DLD1 (cell line): ENCODE results near the gene JAML.
"Not testable (repeated sequence)": the region's sequence is repeated elsewhere in the genome, so short reads cannot be mapped to it uniquely, and the experiment has no call there.

Source experiments
- in situ Hi-C: cut with HindIII; loops from 2 replicates; pipeline ENCODE4 v1.10.0; 2017; ENCODE audit warnings: low sequenced_read_pairs

JAML gene

DNA sequence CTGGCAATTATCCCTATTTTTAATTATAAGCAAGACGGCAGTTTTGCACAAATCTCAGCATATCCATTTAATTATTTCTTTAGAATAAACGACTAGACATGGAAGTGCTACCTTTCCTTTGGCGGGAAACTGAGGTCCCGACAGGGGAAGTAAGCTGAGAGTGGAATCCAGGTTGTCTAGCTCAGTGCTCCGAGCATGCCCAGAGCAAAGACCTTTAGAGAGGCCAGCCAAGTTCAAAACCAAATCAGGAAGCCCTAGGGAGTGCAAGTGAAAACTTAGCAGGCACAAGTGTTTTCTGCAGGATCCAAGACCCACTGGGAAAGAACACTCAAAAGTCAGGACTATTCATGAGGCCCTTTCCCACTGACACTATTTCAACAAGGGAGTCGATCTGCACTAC, 25.7 kb downstream of the JAML start:
- in situ Hi-C loops, result no loop called here

DNA sequence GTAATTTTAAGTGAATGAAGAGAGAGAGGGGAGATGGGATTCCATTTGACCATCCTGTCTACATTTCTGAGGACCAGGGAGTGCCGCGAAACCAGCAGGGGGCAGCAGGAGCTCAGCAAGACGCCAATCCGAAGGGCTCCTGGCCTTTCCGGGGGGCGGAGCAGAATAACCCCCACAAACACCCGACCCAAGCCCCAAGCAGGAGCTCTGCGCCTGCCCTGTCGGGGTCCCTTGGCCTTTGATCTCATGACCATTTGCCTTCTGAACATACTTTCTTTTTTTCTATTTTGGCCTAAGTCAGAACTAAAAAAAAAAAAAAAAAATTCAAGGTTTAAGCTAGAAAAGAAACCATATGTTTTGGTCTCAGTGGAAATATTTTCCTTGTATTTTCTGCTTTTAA, 26.4 kb downstream of the JAML start:
- in situ Hi-C loops, result no loop called here

DNA sequence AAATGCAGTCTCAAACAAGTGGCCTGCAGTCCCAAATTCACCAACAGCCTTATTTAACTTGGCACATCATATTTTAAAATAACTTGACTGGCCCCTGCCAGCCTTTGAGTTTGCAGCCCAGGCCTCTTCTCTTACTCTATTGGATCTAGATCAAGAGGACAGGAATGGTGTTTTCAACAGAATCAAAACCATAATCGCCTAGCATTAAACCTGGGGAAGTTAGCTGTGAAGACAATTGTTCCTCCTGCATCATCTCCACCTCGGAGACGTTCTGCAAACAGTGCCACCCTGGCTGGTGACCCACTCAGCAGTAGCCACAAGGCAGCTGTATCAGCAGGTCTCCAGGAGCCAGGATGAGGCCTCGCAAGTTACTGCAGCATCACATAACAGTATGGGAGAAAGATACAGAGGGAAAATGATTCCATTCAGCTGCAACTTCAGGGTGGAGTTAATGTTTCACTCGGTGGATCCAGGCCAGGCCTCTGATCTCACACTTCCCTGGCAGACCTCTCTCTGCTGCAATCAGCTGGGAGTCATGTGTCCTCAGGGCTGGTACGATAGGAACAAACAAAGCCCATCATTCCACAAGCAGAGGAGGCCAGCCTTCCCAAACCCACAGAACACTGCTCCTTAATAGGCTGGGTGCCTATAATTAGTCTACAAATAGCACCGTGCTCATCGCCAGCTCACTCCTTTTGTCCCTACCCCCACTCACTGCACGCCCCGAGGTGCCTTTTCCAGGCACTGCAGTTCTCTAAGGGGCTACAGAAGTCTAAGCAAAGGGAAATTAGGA, 29.8 kb downstream of the JAML start:
- in situ Hi-C loops, result no loop called here

DNA sequence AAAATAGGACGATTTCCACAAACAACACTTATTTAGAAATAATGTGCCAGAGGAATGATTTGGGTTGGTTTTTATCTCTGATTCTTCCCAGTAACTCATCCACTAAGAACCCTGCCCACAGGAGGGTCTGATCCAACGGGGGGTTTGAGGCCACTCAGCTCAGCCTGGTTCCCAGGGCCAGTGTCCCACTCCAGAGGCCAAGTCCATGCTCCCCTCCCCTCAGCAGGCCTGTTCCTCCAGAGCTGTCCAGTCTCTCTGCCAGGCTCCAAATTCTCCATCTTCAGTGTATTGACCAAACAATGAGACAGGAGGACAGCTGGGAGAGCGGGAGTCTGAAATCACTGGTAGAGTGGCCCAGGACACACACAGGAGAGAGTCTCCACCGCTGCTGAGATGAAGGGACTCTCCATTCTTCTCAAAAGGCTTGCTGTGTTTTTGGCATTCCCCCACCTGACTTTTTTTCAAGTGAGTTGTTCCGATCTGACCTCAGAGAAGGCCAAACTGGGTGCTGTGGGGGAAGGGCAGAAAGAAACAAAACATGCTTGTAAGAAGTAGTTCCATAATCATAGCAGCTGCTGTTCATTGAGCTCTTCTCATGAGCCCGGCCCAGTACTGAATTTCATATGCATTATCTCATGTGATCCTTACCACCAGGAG, 30.8 kb downstream of the JAML start:
- in situ Hi-C loops, result no loop called here

DNA sequence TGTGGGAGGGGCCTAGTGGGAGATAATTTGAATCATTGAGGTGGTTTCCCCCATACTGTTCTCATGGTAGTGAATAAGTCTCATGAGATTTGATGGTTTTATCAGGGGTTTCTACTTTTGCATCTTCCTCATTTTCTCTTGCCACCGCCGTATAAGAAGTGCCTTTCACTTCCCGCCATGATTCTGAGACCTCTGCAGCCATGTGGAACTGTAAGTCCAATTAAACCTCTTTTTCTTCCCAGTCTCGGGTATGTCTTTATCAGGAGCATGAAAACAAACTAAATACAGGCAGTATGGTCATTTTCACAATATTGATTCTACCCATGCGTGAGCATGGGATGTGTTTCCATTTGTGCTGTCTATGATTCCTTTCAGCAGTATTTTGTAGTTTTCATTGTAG, 32.0 kb downstream of the JAML start:
- in situ Hi-C loops, result not testable (repeated sequence)

DNA sequence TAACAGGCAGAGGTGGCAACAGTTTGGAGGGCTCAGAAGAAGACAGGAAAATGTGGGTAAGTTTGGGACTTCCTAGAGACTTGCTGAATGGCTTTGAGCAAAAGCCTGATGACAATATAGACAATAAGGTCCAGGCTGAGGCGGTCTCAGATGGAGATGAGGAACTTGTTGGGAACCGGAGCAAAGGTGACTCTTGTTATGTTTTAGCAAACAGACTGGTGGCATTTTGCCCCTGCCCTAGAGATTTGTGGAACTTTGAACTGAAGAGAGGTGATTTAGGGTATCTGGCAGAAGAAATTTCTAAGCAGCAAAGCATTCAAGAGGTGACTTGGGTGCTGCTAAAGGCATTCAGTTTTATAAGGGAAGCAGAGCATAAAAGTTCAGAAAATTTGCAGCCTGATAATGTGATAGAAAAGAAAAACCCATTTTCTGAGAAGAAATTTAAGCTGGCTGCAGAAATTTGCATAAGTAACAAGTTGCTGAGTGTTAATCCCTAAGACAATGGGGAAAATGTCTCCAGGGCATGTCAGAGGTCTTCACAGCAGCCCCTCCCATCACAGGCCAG, 33.8 kb downstream of the JAML start:
- in situ Hi-C loops, result not testable (repeated sequence)

DNA sequence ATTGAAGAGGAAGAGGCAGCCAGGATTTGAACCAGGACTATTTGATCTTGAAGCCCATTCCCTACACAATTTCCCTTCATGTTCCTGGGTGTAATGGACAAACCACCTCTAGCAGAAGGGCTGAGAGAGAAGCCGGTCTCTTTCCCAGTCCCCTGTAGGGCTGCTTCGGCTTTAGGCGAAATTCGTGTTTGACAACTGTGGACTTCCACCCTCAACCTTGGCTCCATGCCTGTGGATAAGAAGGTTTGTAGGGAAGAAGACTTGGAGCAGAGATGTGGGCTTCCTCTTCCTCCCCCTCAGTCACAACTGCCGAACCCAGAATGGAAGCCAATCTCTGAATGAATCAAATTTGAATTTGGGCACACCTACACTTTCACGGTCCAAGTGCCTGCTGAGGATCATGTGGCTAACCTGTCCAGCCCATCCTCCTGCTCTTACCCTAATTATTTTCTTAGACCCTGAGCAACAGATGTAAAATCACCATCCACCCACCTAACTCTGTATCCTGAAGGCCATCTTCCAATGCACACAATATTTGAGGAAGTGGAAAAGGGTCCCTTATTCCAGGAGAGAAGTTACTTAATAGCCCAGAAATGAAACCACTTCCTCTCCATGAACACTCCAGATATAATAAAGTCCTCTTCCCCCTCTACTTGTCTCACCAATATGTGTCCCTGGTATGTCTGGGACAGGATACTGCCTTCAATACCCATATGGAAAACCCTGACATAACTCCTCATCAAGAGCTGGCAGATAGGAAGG, 38.3 kb downstream of the JAML start:
- in situ Hi-C loops, result no loop called here

DNA sequence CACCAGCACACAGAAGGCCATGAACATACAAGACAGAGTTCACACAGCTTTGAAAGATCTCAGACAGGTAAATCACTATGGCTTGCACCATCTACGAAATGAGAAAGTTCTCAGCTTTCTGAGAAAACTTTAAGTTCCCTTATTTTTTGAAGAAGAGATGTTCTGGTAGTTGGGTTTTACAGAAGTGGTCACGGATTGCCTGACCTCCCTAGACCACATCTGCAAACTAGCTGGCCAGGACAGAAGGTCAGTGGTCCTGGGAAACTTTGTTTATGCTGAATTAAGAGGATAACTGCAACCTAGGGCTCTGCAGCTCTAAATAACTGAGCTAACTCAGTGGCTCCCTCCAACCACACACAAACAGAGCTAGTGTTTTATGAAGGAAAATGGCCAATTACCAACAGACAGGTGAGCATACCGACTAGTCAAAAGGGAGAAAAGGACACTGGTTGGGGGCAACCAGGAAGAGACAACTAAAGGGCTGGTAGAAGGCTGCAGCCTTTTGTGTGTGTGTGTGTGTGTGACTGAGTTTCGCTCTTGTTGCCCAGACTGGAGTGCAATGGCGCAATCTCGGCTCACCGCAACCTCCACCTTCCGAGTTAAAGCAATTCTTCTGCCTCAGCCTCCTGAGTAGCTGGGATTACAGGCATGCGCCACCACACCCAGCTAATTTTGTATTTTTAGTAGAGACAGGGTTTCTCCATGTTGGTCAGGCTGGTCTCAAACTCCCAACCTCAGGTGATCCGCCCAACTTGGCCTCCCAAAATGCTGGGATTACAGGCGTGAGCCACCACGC, 39.8 kb downstream of the JAML start:
- in situ Hi-C loops, result no loop called here

DNA sequence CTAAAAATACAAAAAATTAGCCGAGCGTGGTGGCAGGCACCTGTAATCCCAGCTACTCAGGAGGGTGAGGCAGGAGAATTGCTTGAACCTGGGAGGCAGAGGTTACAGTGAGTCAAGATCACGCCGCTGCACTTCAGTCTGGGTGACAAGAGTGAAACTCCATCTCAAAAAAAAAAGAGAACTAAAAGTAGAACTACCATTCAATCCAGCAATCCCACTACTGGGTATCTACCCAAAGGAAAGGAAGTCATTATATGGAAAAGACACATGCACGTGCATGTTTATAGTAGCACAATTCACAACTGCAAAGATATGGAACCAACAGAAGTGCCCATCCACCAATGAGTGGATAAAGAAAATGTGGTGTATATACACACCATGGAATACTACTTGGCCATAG, 41.1 kb downstream of the JAML start:
- in situ Hi-C loops, result not testable (repeated sequence)

DNA sequence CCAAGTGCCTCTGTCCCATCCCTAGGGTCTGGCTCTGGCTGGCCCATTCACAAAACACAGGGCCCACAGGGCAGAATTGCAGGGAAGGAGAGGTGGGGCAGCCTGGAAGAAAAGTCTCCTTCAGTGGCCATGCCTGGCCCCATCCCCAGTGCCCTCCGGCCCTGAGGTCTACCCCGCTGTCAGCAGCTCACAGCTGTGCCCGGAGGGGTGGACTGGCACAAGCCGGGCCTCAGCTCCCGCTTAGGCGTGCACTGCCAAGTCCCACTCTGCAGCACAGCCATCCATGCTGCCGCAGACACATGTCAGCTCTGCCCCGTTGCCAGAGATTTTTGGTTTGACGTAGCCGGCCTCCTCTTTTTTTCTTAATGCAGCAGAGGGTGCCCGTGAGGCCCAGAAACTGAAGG, 44.5 kb downstream of the JAML start:
- in situ Hi-C loops, result no loop called here

DNA sequence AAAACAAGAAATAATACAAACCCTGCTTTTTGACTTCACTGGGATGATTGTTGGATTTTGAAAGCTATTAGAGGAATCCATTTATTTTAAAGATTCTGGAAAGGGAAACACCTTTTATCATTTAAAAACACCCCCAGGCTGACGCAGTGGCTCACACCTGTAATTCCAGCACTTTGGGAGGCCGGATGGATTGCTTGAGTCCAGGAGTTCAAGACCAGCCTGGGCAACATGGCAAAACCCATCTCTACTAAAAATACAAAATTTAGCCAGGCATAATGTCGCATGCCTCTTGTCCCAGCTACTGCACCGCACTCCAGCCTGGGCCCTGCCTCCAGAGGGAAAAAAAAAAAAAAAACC, 48.1 kb downstream of the JAML start:
- in situ Hi-C loops, result loop anchor here (10.0 kb wide), 1 partner anchor 108 kb away; no protein-coding TSS in a partner anchor

DNA sequence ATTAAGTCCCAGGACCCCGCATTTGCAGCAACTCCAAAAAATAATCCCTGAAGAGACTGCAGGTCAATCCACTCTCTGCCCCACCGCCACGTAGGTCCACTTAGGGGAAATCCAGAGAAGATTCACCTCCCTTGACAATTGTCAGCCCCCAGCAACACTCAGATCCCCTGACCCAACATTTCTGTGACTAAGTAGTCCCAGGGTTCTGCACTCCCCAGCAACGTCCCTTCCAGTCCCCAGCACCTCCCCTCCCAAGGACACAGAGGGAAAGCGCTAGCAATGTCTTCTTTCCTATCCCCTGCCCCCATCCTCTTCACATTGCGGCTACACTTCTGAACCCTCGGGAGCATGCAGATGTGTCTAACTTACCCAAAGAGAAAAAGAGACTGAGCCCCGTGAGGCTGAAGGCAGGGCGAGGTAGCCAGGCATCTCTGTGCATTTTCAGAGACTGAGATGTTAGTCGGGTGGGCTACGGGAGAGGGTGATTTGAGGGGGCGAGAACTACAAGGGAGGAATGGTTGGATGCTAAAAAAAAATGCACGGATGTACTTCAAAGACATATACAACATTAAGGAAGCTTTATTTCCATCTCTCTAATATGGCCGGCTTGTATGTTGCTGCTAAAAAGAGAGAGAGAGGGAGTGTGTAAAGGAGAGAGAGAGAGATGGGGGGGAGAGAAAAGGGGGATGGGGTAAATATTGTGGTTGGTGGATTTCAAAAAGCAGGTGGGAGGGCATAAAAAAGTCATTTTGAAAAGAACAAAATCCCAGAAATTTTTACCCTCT, 48.6 kb downstream of the JAML start, which contains the start of gene SCN2B:
Gene SCN2B, minus strand, starts transcription at position 647 of the 785 bp plus-strand sequence. Its CDS starts 208 bp downstream, at position 439.
- in situ Hi-C loops, result loop anchor here (10.0 kb wide), 1 partner anchor 109 kb away; no protein-coding TSS in a partner anchor

DNA sequence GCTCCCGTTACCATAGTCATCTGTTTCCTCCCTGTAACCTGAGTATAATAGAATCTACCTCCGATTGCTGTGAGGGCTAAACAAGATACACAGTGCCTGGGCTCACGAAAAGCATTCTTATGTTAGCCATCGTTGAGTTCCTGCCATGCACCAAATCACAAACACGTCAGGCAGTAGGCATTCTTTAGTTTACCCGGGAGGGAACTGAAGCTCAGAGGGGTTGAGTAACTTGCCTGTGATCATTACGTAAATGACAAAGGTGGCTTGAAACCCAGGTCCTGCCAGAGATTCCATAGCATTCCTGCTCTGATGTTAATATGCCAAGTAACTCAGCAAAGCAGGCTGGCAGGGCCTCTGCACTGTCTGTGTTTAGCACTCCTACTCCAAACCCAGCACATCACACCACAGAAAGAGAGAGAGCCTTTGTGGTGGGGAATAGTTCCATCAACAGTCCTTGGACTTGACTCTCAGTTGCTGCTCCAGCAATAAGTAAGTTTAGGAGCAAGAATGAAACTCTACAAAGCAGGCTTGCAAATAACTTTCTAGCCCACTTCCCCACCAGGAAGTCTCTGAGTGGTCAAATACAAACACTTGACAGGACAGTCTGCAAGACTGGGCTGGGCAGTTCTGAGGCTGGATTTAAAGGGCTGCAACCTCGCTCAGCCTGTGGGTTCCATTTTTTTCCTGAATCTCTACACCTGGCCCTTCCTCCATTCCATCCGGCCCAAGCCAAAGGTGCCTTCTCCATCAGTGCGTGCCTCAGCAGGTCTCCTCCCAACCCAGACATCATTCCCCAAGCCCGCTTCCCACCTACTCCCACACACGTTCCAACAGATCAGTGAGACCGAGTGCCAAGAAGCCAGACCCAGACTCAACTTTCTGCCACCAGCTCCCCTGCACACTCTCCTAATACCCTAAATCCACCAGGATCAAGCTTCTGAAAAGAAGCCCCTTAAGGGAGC, 49.5 kb downstream of the JAML start:
- in situ Hi-C loops, result loop anchor here (10.0 kb wide), 1 partner anchor 109 kb away; no protein-coding TSS in a partner anchor

DNA sequence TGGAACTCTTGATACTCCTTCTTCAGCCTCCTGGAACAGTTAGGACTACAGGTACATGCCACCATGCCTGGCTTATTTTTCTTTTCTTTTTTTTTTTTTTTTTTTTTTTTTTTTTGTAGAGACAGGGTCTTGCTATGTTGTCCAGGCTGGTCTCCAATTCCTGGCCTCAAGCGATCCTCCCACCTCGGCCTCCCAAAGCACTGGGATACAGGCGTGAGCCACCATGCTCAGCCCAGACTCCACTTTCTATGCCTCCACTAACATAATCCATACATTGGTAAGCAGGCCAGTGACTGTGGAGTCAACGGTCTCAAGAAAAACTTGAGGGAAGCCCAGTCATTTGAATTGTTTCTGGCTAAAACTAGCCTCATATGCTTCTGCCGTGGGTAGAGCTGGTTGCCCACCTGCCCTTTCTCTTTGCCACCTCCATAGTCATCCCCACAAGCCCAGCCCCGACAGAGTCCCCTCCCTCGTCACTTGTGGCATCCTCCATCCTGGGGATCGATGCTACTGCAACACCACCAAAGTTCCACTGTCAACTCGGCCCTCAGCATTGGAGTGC, 50.7 kb downstream of the JAML start:
- in situ Hi-C loops, result loop anchor here (10.0 kb wide), 1 partner anchor 111 kb away; no protein-coding TSS in a partner anchor

DNA sequence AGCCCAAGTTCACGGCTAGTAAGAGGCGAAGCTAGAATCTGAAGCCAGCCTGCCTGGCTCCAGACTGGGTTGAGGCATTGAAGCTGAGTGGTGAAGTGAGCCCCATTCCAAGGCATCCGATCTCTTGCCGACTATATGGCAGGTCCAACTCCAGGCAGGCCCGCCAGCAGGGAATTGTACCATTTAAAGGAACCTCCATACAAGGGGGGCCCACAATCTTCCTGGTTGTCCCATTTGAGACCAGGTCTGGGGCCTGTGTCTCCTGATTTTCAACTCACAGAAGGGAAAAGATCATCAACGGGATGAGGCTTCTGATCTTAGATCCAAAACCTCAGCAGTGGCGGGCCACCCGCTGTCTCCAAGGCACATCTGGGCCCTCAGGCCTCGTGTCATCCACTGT, 52.5 kb downstream of the JAML start:
- in situ Hi-C loops, result loop anchor here (10.0 kb wide), 1 partner anchor 112 kb away; no protein-coding TSS in a partner anchor

DNA sequence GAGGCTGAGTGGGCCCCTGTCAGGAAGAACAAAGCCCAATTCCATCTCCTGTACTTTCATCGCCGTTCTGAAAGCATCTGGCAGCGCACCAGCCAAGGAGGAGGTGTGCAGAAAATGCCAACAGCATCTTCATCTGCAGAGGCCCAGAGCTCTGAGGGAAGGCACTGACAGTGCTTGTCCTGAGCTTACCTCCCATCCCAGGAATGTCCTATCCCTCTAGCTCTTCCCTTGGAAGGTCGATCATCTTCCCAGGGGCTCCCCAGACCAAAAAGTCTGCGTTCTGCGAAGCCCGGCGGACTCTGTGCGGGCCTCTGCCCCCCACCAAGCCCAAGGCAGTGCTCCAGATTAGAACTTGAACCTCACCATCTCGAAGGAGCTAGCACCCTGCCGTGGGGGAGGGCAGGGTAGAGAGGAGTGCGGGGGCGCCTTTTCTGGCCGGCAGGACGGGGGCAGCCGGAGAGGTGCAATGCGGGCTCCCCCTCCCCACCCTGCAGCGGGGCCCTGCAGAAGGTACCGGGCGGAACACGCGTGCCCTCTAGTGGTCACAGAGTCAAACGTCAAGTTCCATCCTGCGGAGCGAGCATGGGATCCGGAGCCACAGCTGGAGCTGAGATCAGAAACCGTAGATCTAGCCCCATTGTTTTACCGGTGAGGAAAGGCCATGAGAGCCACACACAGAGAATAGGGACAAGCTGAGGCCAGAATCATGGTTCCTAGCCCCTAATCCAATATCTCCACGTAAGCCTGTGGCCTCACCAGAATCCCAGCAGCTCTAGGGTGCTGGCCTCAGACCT, 53.3 kb downstream of the JAML start:
- in situ Hi-C loops, result loop anchor here (10.0 kb wide), 1 partner anchor 113 kb away; no protein-coding TSS in a partner anchor

DNA sequence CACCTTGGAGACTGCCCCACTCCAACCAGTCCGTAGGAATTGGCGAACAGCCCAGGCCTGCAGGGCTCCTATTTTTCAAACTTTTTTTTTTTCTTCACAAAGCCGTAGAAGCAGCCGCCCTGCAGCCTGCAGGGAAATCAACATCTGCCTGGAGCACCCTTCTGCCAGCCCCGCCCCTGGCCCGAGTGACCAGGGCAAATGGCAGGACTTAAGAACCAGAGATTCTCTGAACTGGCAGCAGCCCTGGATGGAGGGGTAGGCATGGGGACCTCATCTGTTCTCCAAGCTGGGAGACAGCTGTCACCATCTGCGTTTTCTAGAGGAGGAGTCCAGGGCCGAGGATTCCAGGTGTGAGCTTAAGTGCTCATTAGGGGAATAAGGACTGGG, 53.9 kb downstream of the JAML start:
- in situ Hi-C loops, result loop anchor here (10.0 kb wide), 1 partner anchor 114 kb away; no protein-coding TSS in a partner anchor
